ENCODE data around the gene RAB17.

- TF ChIP-seq CTCF (IDR thresholded peaks at IDR 0.05) (no peak), POLR2A (IDR thresholded peaks at IDR 0.05) (no peak)
These were observed 27.9 kb upstream of the RAB17 start for GRCh38 chr2:237618449-237618848.
